Measurements from ENCODE around the gene MB21D2. TPM values are rescaled to one million over a fixed set of nuclear protein-coding genes. Genes with fewer than 3 reads are reported as not detected.

MB21D2 gene
- total RNA-seq, 2 experiments from 2014 or later, result 0.06 TPM; not detected in 1

GRCh38 chr3:192933259-192933658 is 15.6 kb upstream of the MB21D2 start:
- DNase-seq (ENCODE audit: low spot score), result no peak
- Histone ChIP-seq H4K20me1 (ENCODE audit: insufficient read depth, low read length) (no peaks in the 10 kb centered on the region), H3K4me3 (ENCODE audit: low read depth, low read length, poor library complexity, severe bottlenecking) (no peak overlapping the region), H3K4me2 (ENCODE audit: low read length) (no peak overlapping the region), H2AFZ (ENCODE audit: low read length) (no peak overlapping the region), H3K27ac (ENCODE audit: low read depth, low read length, poor library complexity, severe bottlenecking) (no peak overlapping the region), H3K79me2 (ENCODE audit: insufficient read depth, low read depth, low read length) (no peaks in the 10 kb centered on the region), H3K36me3 (ENCODE audit: insufficient read depth, low read length) (no peaks in the 10 kb centered on the region), H3K9me3 (ENCODE audit: low read length) (no peaks in the 10 kb centered on the region), H3K9me2 (ENCODE audit: insufficient read depth, low read length) (no peaks in the 10 kb centered on the region), H3K4me1 (ENCODE audit: insufficient read depth, low read length, poor library complexity, severe bottlenecking) (no peaks in the 10 kb centered on the region)
- POLR2A ChIA-PET, result interaction anchor here (0.9 to 1.0 kb wide), 2 partner anchors 8 to 108 kb away, joined by 3 to 4 read pairs; no protein-coding TSS in a partner anchor
- CTCF ChIA-PET (ENCODE audit: unreplicated experiment), result no interaction called here
- no TSS peak for BruUV-seq (replicated peaks)
- intact Hi-C loops (cut with micrococcal nuclease; ENCODE audit: unreplicated experiment), result no loop called here
- TF ChIP-seq CTCF (conservative IDR thresholded peaks at IDR 0.05; ENCODE audit: low read length), result no peak

- ChIA-PET CTCF (ENCODE audit: unreplicated experiment) (no interaction called here), POLR2A (no interaction called here)
- Histone ChIP-seq H3K27ac (ENCODE audit: low read depth, low read length, poor library complexity, severe bottlenecking) (no peak overlapping the region), H3K4me2 (ENCODE audit: low read length) (no peak overlapping the region), H3K9me3 (ENCODE audit: low read length) (no peaks in the 10 kb centered on the region), H2AFZ (ENCODE audit: low read length) (no peak overlapping the region), H3K4me3 (ENCODE audit: low read depth, low read length, poor library complexity, severe bottlenecking) (no peak overlapping the region), H4K20me1 (ENCODE audit: insufficient read depth, low read length) (no peaks in the 10 kb centered on the region), H3K4me1 (ENCODE audit: insufficient read depth, low read length, poor library complexity, severe bottlenecking) (no peaks in the 10 kb centered on the region), H3K9me2 (ENCODE audit: insufficient read depth, low read length) (no peaks in the 10 kb centered on the region), H3K79me2 (ENCODE audit: insufficient read depth, low read depth, low read length) (no peaks in the 10 kb centered on the region), H3K36me3 (ENCODE audit: insufficient read depth, low read length) (no peaks in the 10 kb centered on the region)
- no TSS peak for BruUV-seq (replicated peaks)
- no peak for TF ChIP-seq EZH2phosphoT487 (IDR thresholded peaks at IDR 0.05; ENCODE audit: borderline replicate concordance, low read depth, low read length)
- no peak for TF ChIP-seq CTCF (conservative IDR thresholded peaks at IDR 0.05; ENCODE audit: low read length)
- DNase-seq (ENCODE audit: low spot score), result no peak
- intact Hi-C loops (cut with micrococcal nuclease; ENCODE audit: unreplicated experiment), result no loop called here
These were observed 14.2 kb upstream of the MB21D2 start for GRCh38 chr3:192931825-192932224.

GRCh38 chr3:192930577-192930976 is 12.9 kb upstream of the MB21D2 start:
- intact Hi-C loops (cut with micrococcal nuclease; ENCODE audit: unreplicated experiment), result no loop called here
- Histone ChIP-seq H3K79me2 (ENCODE audit: insufficient read depth, low read depth, low read length) (no peaks in the 10 kb centered on the region), H3K4me3 (ENCODE audit: low read depth, low read length, poor library complexity, severe bottlenecking) (no peak overlapping the region), H3K4me2 (ENCODE audit: low read length) (no peak overlapping the region), H3K4me1 (ENCODE audit: insufficient read depth, low read length, poor library complexity, severe bottlenecking) (no peaks in the 10 kb centered on the region), H3K9me2 (ENCODE audit: insufficient read depth, low read length) (no peaks in the 10 kb centered on the region), H2AFZ (ENCODE audit: low read length) (no peak overlapping the region), H3K36me3 (ENCODE audit: insufficient read depth, low read length) (no peaks in the 10 kb centered on the region), H4K20me1 (ENCODE audit: insufficient read depth, low read length) (no peaks in the 10 kb centered on the region), H3K9me3 (ENCODE audit: low read length) (no peaks in the 10 kb centered on the region), H3K27ac (ENCODE audit: low read depth, low read length, poor library complexity, severe bottlenecking) (no peak overlapping the region)
- TF ChIP-seq CTCF (conservative IDR thresholded peaks at IDR 0.05; ENCODE audit: low read length) (no peak), EZH2phosphoT487 (IDR thresholded peaks at IDR 0.05; ENCODE audit: borderline replicate concordance, low read depth, low read length) (no peak)
- BruUV-seq (replicated peaks), result no TSS peak
- ChIA-PET POLR2A (no interaction called here), CTCF (ENCODE audit: unreplicated experiment) (no interaction called here)
- DNase-seq (ENCODE audit: low spot score), result no peak

Measured in OCI-LY7 (cell line).